Measurements from ENCODE around the gene SP5. TPM values are rescaled to one million over a fixed set of nuclear protein-coding genes. Genes with fewer than 3 reads are reported as not detected.

SP5 gene
- total and polyA plus RNA-seq, 2 of the 4 experiments (the other 2 are of a cell fraction) = not detected

GRCh38 chr2:170690640-170691039, 24.5 kb upstream of the SP5 start:
- ChIA-PET CTCF (no interaction called here), POLR2A (ENCODE audit: unreplicated experiment) (no interaction called here)
- H3K4ac ChIP-seq (ENCODE audit: low read depth, low read length) = no peak overlapping the region
- no peak overlapping the region for H3K14ac ChIP-seq (replicated peaks; ENCODE audit: low read depth, low read length)
- H2BK20ac ChIP-seq (ENCODE audit: low read depth, low read length) = no peak overlapping the region
- dilution Hi-C loops (cut with HindIII; ENCODE audit: low sequenced_read_pairs, unreplicated experiment) (no loop called here), intact Hi-C loops (cut with micrococcal nuclease) (no loop called here), in situ Hi-C loops (cut with MboI; ENCODE audit: low sequenced_read_pairs) (no loop called here)
- BruUV-seq (replicated peaks) = no TSS peak
- no peaks in the 10 kb centered on the region for H3K9me1 ChIP-seq (ENCODE audit: insufficient read depth, low read length)
- no peak overlapping the region for H3K23ac ChIP-seq (ENCODE audit: low read depth, low read length)
- no peak overlapping the region for H4K91ac ChIP-seq (ENCODE audit: insufficient read depth, low read depth, low read length)
- no peaks in the 10 kb centered on the region for H3K79me1 ChIP-seq (ENCODE audit: low read depth in 1 of 2, low read length in 2 of 2)
- no peak overlapping the region for H2AFZ ChIP-seq (replicated peaks; ENCODE audit: low read length, poor library complexity)
- H2BK15ac ChIP-seq (ENCODE audit: low read depth, low read length) = no peak overlapping the region
- no peak overlapping the region for H4K8ac ChIP-seq (ENCODE audit: low read depth in 2 of 2, low read length in 2 of 2)
- WGBS, 2 experiments (ENCODE audit: extremely low coverage in 2 of 2, insufficient read length in 1 of 2) = 20% methylated on average over 1 of the region's 8 CpGs; no CpG with 5 or more reads in 1 of the 2 experiments
- no peak overlapping the region for H3K18ac ChIP-seq (ENCODE audit: low read depth, low read length)
- H2AK5ac ChIP-seq (ENCODE audit: low read depth, low read length) = no peak overlapping the region
- H3K4me3 ChIP-seq (ENCODE audit: insufficient read depth, low read depth, low read length) = no peak overlapping the region
- no peak overlapping the region for H3K4me2 ChIP-seq (ENCODE audit: low read depth, low read length)
- no peaks in the 10 kb centered on the region for H4K20me1 ChIP-seq (ENCODE audit: insufficient read depth, low read length)
- ATAC-seq (ENCODE audit: low read depth) = no peak
- no peak overlapping the region for H2AK9ac ChIP-seq (replicated peaks; ENCODE audit: low read depth, low read length, poor library complexity)
- no peaks in the 10 kb centered on the region for H3K4me1 ChIP-seq (ENCODE audit: control insufficient read depth, insufficient read depth, low read length)
- no peak for DNase-seq
- H3K36me3 ChIP-seq (ENCODE audit: control insufficient read depth, insufficient read depth, low read length) = no peaks in the 10 kb centered on the region
- no peaks in the 10 kb centered on the region for H3K9me3 ChIP-seq (ENCODE audit: control insufficient read depth, insufficient read depth, low read length)
- H2BK120ac ChIP-seq (ENCODE audit: low read depth, low read length) = no peak overlapping the region
- no peaks in the 10 kb centered on the region for H3K27me3 ChIP-seq (ENCODE audit: control insufficient read depth, insufficient read depth, low read length)
- H3K56ac ChIP-seq (ENCODE audit: extremely low read depth, insufficient read depth, low read length) = no peak overlapping the region
- H4K5ac ChIP-seq (ENCODE audit: low read depth, low read length) = no peak overlapping the region
- no peak overlapping the region for H3K9ac ChIP-seq (ENCODE audit: low read depth, low read length)
- H2BK5ac ChIP-seq (ENCODE audit: low read depth, low read length, poor library complexity, severe bottlenecking) = no peak overlapping the region
- no peak overlapping the region for H3K27ac ChIP-seq (ENCODE audit: insufficient read depth, low read length)
- no peak for TF ChIP-seq MXI1 (IDR thresholded peaks at IDR 0.05; ENCODE audit: borderline replicate concordance, low read depth, low read length)
- TF ChIP-seq BHLHE40 (IDR thresholded peaks at IDR 0.05; ENCODE audit: low read depth, low read length) = no peak
- no peak for TF ChIP-seq MAZ (IDR thresholded peaks at IDR 0.05; ENCODE audit: borderline replicate concordance, low read depth, low read length)
- TF ChIP-seq, protein P1, sequence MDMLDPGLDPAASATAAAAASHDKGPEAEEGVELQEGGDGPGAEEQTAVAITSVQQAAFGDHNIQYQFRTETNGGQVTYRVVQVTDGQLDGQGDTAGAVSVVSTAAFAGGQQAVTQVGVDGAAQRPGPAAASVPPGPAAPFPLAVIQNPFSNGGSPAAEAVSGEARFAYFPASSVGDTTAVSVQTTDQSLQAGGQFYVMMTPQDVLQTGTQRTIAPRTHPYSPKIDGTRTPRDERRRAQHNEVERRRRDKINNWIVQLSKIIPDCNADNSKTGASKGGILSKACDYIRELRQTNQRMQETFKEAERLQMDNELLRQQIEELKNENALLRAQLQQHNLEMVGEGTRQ (IDR thresholded peaks at IDR 0.05; ENCODE audit: low read depth, low read length) = no peak
- TF ChIP-seq, protein P2, sequence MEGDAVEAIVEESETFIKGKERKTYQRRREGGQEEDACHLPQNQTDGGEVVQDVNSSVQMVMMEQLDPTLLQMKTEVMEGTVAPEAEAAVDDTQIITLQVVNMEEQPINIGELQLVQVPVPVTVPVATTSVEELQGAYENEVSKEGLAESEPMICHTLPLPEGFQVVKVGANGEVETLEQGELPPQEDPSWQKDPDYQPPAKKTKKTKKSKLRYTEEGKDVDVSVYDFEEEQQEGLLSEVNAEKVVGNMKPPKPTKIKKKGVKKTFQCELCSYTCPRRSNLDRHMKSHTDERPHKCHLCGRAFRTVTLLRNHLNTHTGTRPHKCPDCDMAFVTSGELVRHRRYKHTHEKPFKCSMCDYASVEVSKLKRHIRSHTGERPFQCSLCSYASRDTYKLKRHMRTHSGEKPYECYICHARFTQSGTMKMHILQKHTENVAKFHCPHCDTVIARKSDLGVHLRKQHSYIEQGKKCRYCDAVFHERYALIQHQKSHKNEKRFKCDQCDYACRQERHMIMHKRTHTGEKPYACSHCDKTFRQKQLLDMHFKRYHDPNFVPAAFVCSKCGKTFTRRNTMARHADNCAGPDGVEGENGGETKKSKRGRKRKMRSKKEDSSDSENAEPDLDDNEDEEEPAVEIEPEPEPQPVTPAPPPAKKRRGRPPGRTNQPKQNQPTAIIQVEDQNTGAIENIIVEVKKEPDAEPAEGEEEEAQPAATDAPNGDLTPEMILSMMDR (conservative IDR thresholded peaks at IDR 0.05; ENCODE audit: low read depth, low read length) = no peak
- TF ChIP-seq MAFK (IDR thresholded peaks at IDR 0.05; ENCODE audit: low read depth, low read length) = no peak
- TF ChIP-seq CEBPB (IDR thresholded peaks at IDR 0.05; ENCODE audit: low read depth, low read length) = no peak
